Parathyroid adenoma (tissue), 2 donors: Measurements from ENCODE around the gene ACVRL1.

Experiments used
- H2AFZ ChIP-seq: fragments of 300-600 bp; sonication (generic); one replicate; pipeline ENCODE4 v1.7.0; 2017; ENCODE audit warnings: antibody characterized with exemption, mild to moderate bottlenecking
- H3K27ac ChIP-seq: fragments of 300-600 bp; sonication (generic); one replicate; pipeline ENCODE4 v1.7.0; 2017
- H3K27me3 ChIP-seq: fragments of 300-600 bp; sonication (generic); one replicate; pipeline ENCODE4 v1.7.0; 2017; ENCODE audit warnings: low read length; ENCODE audit not compliant: control insufficient read depth, insufficient read depth
- H3K36me3 ChIP-seq: fragments of 300-600 bp; sonication (generic); one replicate; pipeline ENCODE4 v1.7.0; 2017; ENCODE audit warnings: low read length; ENCODE audit not compliant: control insufficient read depth, insufficient read depth
- H3K4me1 ChIP-seq: fragments of 300-600 bp; sonication (generic); one replicate; pipeline ENCODE4 v1.7.0; 2017; ENCODE audit warnings: control low read depth
- H3K4me2 ChIP-seq: fragments of 300-600 bp; sonication (generic); one replicate; pipeline ENCODE4 v1.7.0; 2017; ENCODE audit warnings: low read length
- H3K4me3 ChIP-seq: fragments of 300-600 bp; sonication (generic); one replicate; pipeline ENCODE4 v1.7.0; 2017; ENCODE audit warnings: low read depth, low read length
- H3K79me2 ChIP-seq: fragments of 300-600 bp; sonication (generic); one replicate; pipeline ENCODE4 v1.7.0; 2017; ENCODE audit warnings: control low read depth
- H3K9ac ChIP-seq: fragments of 300-600 bp; sonication (generic); one replicate; pipeline ENCODE4 v1.7.0; 2017; ENCODE audit warnings: mild to moderate bottlenecking
- H3K9me3 ChIP-seq: fragments of 300-600 bp; sonication (generic); one replicate; pipeline ENCODE4 v1.7.0; 2017; ENCODE audit warnings: low read length; ENCODE audit not compliant: control insufficient read depth
- TF ChIP-seq, protein P1 (sequence below): fragments of 300-600 bp; sonication (generic); IDR thresholded peaks from one replicate; pipeline ENCODE4 v1.7.0; 2017; ENCODE audit warnings: antibody characterized with exemption, mild to moderate bottlenecking
- donor health status: primary hyperparathyroidism.

Gene ACVRL1

DNA sequence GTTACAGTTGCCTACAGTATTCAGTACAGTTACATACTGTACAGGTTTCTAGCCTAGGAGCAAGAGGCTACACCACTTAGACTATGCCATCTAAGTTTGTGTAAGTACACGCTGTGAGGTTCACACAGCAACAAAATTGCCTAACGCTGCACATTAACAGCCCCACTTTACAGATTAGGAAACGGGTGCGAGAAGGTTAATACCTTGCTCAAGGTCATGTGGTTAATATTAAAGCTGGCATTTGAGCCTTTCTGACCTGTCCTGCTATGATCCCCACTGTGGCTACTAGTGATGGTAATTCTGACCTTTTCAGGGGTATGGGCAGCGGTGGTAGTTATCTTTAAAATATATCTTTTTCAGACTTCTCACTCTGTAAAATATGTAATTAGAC is 65.1 kb downstream of the ACVRL1 start:
- H3K27ac ChIP-seq = peak overlapping the region; percentile 68

DNA sequence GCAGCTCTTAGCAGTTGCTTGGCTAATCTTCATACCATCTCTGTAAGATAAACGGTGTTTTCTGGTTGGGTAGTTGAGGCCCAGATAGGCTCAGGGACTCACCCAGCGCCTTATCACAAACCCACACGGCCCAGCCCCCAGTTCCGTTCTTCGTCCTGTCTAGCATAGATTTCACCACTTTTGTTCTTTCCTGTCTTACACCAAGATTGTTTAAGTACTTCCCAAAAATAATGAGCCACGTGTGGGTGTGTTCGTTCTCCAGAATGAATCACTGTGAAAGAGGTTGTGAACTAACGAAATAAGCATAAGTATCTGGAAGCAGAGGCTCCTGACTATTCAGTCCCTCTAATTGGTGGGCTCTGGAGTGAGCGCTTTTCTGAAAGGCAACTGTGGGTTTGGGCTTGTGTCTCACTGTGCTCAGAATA is 65.6 kb downstream of the ACVRL1 start:
- Histone ChIP-seq H3K4me3 (no peak overlapping the region), H3K27me3 (no peaks in the 10 kb centered on the region), H2AFZ (no peak overlapping the region), H3K4me1 (peaks cover 61% of the 10 kb centered on the region), H3K9me3 (no peaks in the 10 kb centered on the region), H3K27ac (peak overlapping the region; percentile 68), H3K36me3 (no peaks in the 10 kb centered on the region), H3K79me2 (peaks cover 42% of the 10 kb centered on the region), H3K4me2 (peak overlapping the region; percentile 46), H3K9ac (no peak overlapping the region)
- TF ChIP-seq, protein P1, sequence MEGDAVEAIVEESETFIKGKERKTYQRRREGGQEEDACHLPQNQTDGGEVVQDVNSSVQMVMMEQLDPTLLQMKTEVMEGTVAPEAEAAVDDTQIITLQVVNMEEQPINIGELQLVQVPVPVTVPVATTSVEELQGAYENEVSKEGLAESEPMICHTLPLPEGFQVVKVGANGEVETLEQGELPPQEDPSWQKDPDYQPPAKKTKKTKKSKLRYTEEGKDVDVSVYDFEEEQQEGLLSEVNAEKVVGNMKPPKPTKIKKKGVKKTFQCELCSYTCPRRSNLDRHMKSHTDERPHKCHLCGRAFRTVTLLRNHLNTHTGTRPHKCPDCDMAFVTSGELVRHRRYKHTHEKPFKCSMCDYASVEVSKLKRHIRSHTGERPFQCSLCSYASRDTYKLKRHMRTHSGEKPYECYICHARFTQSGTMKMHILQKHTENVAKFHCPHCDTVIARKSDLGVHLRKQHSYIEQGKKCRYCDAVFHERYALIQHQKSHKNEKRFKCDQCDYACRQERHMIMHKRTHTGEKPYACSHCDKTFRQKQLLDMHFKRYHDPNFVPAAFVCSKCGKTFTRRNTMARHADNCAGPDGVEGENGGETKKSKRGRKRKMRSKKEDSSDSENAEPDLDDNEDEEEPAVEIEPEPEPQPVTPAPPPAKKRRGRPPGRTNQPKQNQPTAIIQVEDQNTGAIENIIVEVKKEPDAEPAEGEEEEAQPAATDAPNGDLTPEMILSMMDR = no peak

More for the DNA sequence above, 65.1 kb downstream of the ACVRL1 start:
- Histone ChIP-seq H3K4me1 (peaks cover 61% of the 10 kb centered on the region), H3K27me3 (no peaks in the 10 kb centered on the region), H3K4me3 (no peak overlapping the region), H3K79me2 (peaks cover 47% of the 10 kb centered on the region), H3K36me3 (no peaks in the 10 kb centered on the region), H3K9me3 (no peaks in the 10 kb centered on the region), H2AFZ (no peak overlapping the region), H3K9ac (no peak overlapping the region), H3K4me2 (peak overlapping the region; percentile 46)
- TF ChIP-seq, protein P1 = no peak
